OCI-LY1 (cell line): ENCODE measurements around the gene EEF1AKMT1.

ENCODE experiments used
- H2AFZ ChIP-seq: fragments of 200-600 bp; sonication (generic), shearing (Covaris generic); 2 replicates; pipeline ENCODE4 v1.6.0; 2014; ENCODE audit warnings: antibody characterized with exemption, mild to moderate bottlenecking, low read length
- H3F3A ChIP-seq: fragments of 200-600 bp; sonication (generic), shearing (Covaris generic); 2 replicates; pipeline ENCODE4 v1.6.0; 2014; ENCODE audit warnings: mild to moderate bottlenecking, antibody characterized with exemption, low read length, moderate library complexity; ENCODE audit not compliant: insufficient read depth
- H3K27ac ChIP-seq: fragments of 200-600 bp; sonication (generic); 2 replicates; pipeline ENCODE4 v1.5.1; 2014; ENCODE audit warnings: low read length, mixed run types, mild to moderate bottlenecking, low read depth; ENCODE audit not compliant: poor library complexity, severe bottlenecking
- H3K27me3 ChIP-seq: fragments of 200-600 bp; sonication (generic); 2 replicates; pipeline ENCODE4 v1.6.0; 2014; ENCODE audit warnings: antibody characterized with exemption, mild to moderate bottlenecking, low read length, moderate library complexity; ENCODE audit not compliant: insufficient read depth
- H3K36me3 ChIP-seq: fragments of 200-600 bp; sonication (generic); 2 replicates; pipeline ENCODE4 v1.6.1; 2014; ENCODE audit warnings: mild to moderate bottlenecking, antibody characterized with exemption, low read length, moderate library complexity, mixed read lengths; ENCODE audit not compliant: insufficient read depth
- H3K4me1 ChIP-seq: fragments of 200-600 bp; sonication (generic); 2 replicates; pipeline ENCODE4 v1.5.1; 2014; ENCODE audit warnings: mild to moderate bottlenecking, low read length, moderate library complexity; ENCODE audit not compliant: insufficient read depth, severe bottlenecking
- H3K4me2 ChIP-seq: fragments of 200-600 bp; sonication (generic), shearing (Covaris generic); 2 replicates; pipeline ENCODE4 v1.6.1; 2014; ENCODE audit warnings: low read length
- H3K4me3 ChIP-seq: fragments of 200-600 bp; sonication (generic); 2 replicates; pipeline ENCODE4 v1.5.1; 2014; ENCODE audit warnings: low read length, low read depth, mild to moderate bottlenecking, mixed read lengths; ENCODE audit not compliant: poor library complexity, severe bottlenecking
- H3K79me2 ChIP-seq: fragments of 200-600 bp; shearing (Covaris generic); 2 replicates; pipeline ENCODE4 v1.6.1; 2016; ENCODE audit warnings: mixed run types, low read length, mixed read lengths; ENCODE audit not compliant: insufficient read depth
- H3K9ac ChIP-seq: fragments of 200-600 bp; sonication (generic), shearing (Covaris generic); 2 replicates; pipeline ENCODE4 v1.6.1; 2014; ENCODE audit warnings: mild to moderate bottlenecking, low read length, mixed read lengths
- H3K9me2 ChIP-seq: fragments of 200-600 bp; sonication (generic), shearing (Covaris generic); 2 replicates; pipeline ENCODE4 v1.6.1; 2014; ENCODE audit warnings: low read depth, mild to moderate bottlenecking, low read length, mixed read lengths
- H3K9me3 ChIP-seq: fragments of 200-600 bp; shearing (Covaris generic); 2 replicates; pipeline ENCODE4 v1.6.1; 2014; ENCODE audit warnings: low read length, mixed read lengths
- H4K20me1 ChIP-seq: fragments of 200-600 bp; sonication (generic), shearing (Covaris generic); 2 replicates; pipeline ENCODE4 v1.6.0; 2016; ENCODE audit warnings: mild to moderate bottlenecking, low read length; ENCODE audit not compliant: insufficient read depth
- CTCF ChIP-seq: fragments of 200-600 bp; sonication (generic), shearing (Covaris generic); IDR thresholded peaks from 2 replicates; pipeline ENCODE4 v1.5.1; 2017; ENCODE audit warnings: mild to moderate bottlenecking, antibody characterized with exemption, low read length, moderate library complexity, mixed read lengths
- EZH2 ChIP-seq: fragments of 200-600 bp; sonication (generic), shearing (Covaris generic); IDR thresholded peaks from 2 replicates; pipeline ENCODE4 v1.8.0; 2017; ENCODE audit warnings: borderline replicate concordance, mixed run types, mild to moderate bottlenecking, antibody characterized with exemption, low read length, moderate library complexity, mixed read lengths

EEF1AKMT1 gene

GRCh38 chr13:20708216-20708615, 65.5 kb downstream of the EEF1AKMT1 start:
- no peaks in the 10 kb centered on the region for H4K20me1 ChIP-seq
- TF ChIP-seq EZH2 (no peak), CTCF (no peak)
- H3K36me3 ChIP-seq, result no peaks in the 10 kb centered on the region
- H3K27ac ChIP-seq, result no peak overlapping the region
- H3K79me2 ChIP-seq, result no peaks in the 10 kb centered on the region
- no peaks in the 10 kb centered on the region for H3K9me3 ChIP-seq
- no peak overlapping the region for H3K4me3 ChIP-seq
- H3K9ac ChIP-seq, result no peak overlapping the region
- 0 out of 2 replicates have a peak, but pooled peaks cover 1% of the 10 kb centered on the region for H3K27me3 ChIP-seq
- no peaks in the 10 kb centered on the region for H3K9me2 ChIP-seq
- peaks cover 5% of the 10 kb centered on the region for H3K4me1 ChIP-seq
- no peak overlapping the region for H3K4me2 ChIP-seq
- no peaks in the 10 kb centered on the region for H3F3A ChIP-seq
- no peak overlapping the region for H2AFZ ChIP-seq

GRCh38 chr13:20706661-20707060, 67.1 kb downstream of the EEF1AKMT1 start:
- no peak overlapping the region for H3K4me2 ChIP-seq
- H3K4me1 ChIP-seq, result peaks cover 12% of the 10 kb centered on the region
- H3F3A ChIP-seq, result no peaks in the 10 kb centered on the region
- H3K79me2 ChIP-seq, result no peaks in the 10 kb centered on the region
- H4K20me1 ChIP-seq, result no peaks in the 10 kb centered on the region
- H3K27ac ChIP-seq, result no peak overlapping the region
- no peak overlapping the region for H3K9ac ChIP-seq
- TF ChIP-seq EZH2, result no peak
- no peak for TF ChIP-seq CTCF
- H3K9me2 ChIP-seq, result no peaks in the 10 kb centered on the region
- H3K27me3 ChIP-seq, result no peaks in the 10 kb centered on the region
- H3K4me3 ChIP-seq, result no peak overlapping the region
- no peaks in the 10 kb centered on the region for H3K36me3 ChIP-seq
- no peaks in the 10 kb centered on the region for H3K9me3 ChIP-seq
- no peak overlapping the region for H2AFZ ChIP-seq

- no peaks in the 10 kb centered on the region for H4K20me1 ChIP-seq
- H3F3A ChIP-seq, result no peaks in the 10 kb centered on the region
- peaks cover 12% of the 10 kb centered on the region for H3K4me1 ChIP-seq
- H3K79me2 ChIP-seq, result no peaks in the 10 kb centered on the region
- H3K4me3 ChIP-seq, result peak overlapping the region; percentile 39
- no peak overlapping the region for H3K9ac ChIP-seq
- no peak overlapping the region for H3K27ac ChIP-seq
- no peaks in the 10 kb centered on the region for H3K9me2 ChIP-seq
- H3K36me3 ChIP-seq, result no peaks in the 10 kb centered on the region
- H3K9me3 ChIP-seq, result no peaks in the 10 kb centered on the region
- no peak for TF ChIP-seq CTCF
- TF ChIP-seq EZH2, result no peak
- no peaks in the 10 kb centered on the region for H3K27me3 ChIP-seq
- no peak overlapping the region for H2AFZ ChIP-seq
- peak overlapping the region; percentile 27; the same call in 1 of the 2 replicates for H3K4me2 ChIP-seq
These were observed 69.2 kb downstream of the EEF1AKMT1 start for GRCh38 chr13:20704459-20705069.
